ENCODE measurements around the gene PRPH. TPM values are rescaled to one million over a fixed set of nuclear protein-coding genes. Genes with fewer than 3 reads are reported as not detected.

Gene PRPH
- total and polyA plus RNA-seq, 9 of the 15 experiments (the other 6 are each of a cell fraction or from before 2014, with no cell fraction given), result 0.27 to 1.9 (median 1.3) TPM; not detected in 1

GRCh38 chr12:49322367-49322707, 27.4 kb downstream of the PRPH start (continued):
- TF ChIP-seq ZBTB12 (CRISPR knock-in tag; IDR thresholded peaks at IDR 0.05) (no peak), GABPA (tag; conservative IDR thresholded peaks at IDR 0.05; ENCODE audit: low read depth) (0 out of 2 replicates have a peak, but pooled peaks have one; percentile 44), ZFX (CRISPR knock-in tag; IDR thresholded peaks at IDR 0.05) (no peak), BRF1 (IDR thresholded peaks at IDR 0.05; ENCODE audit: borderline replicate concordance, extremely low read depth, insufficient read length) (no peak), ZNF277 (CRISPR knock-in tag; IDR thresholded peaks at IDR 0.05; ENCODE audit: borderline replicate concordance) (no peak), NFATC3 (IDR thresholded peaks at IDR 0.05) (no peak), ZNF12 (CRISPR knock-in tag; IDR thresholded peaks at IDR 0.05) (peak; percentile 44; the same call in 1 of the 2 replicates), HMG20A (CRISPR knock-in tag; conservative IDR thresholded peaks at IDR 0.05) (no peak), KLF1 (tag; IDR thresholded peaks at IDR 0.05) (no peak), ZNF24 (IDR thresholded peaks at IDR 0.05) (no peak), CHCHD3 (CRISPR knock-in tag; IDR thresholded peaks at IDR 0.05) (no peak), E4F1 (CRISPR knock-in tag; IDR thresholded peaks at IDR 0.05; ENCODE audit: borderline replicate concordance) (no peak), SETDB1 (IDR thresholded peaks at IDR 0.05; ENCODE audit: low read length) (no peak), ZBTB49 (CRISPR knock-in tag; IDR thresholded peaks at IDR 0.05; ENCODE audit: borderline replicate concordance) (no peak), AFF1 (IDR thresholded peaks at IDR 0.05; ENCODE audit: low read depth in 1 of 2, partially characterized antibody in 2 of 2) (peak; percentile 20 to 48), HEY1 (CRISPR knock-in tag; IDR thresholded peaks at IDR 0.05; ENCODE audit: borderline replicate concordance) (no peak), U2AF1 (optimal IDR thresholded peaks at IDR 0.05; ENCODE audit: low read depth, low read length) (no peak), ETV1 (tag; conservative IDR thresholded peaks at IDR 0.05; ENCODE audit: low read depth) (no peak)

All from K562 (cell line).